Adrenal gland (tissue), 5 donors: Measurements from ENCODE around the gene AGBL4.

Experiments used
- CTCF ChIP-seq, 6 experiments: fragments of 450-650 bp in 4 of 6; fragments of 200-600 bp in 2 of 6; sonication (generic) in 1 of 6; IDR thresholded peaks; 1 replicate in 5 of 6; 2 replicates in 1 of 6; pipeline versions ENCODE4 v1.5.1 to v1.8.0; 2016 to 2021; ENCODE audit warnings: antibody characterized with exemption in 6 of 6, mild to moderate bottlenecking in 2 of 6, moderate library complexity in 1 of 6
- POLR2A ChIP-seq, 2 donors: fragments of 450-650 bp; IDR thresholded peaks; one replicate each; pipeline ENCODE4 v1.6.1; 2017; ENCODE audit warnings: antibody characterized with exemption in 2 of 2, mild to moderate bottlenecking in 2 of 2, moderate library complexity in 1 of 2
- donor health status: DM: no; HTN: no; CAD: no.

GRCh38 chr1:49556676-49557234 is 467.0 kb downstream of the AGBL4 start:
- TF ChIP-seq CTCF (IDR thresholded peaks at IDR 0.05) (no peak), POLR2A (IDR thresholded peaks at IDR 0.05) (no peak)
